Body of pancreas (tissue), 4 donors: ENCODE results near the gene CTIF.

ENCODE experiments used
- CTCF ChIP-seq, 7 experiments: fragments of 450-650 bp in 4 of 7; fragments of 200-600 bp in 3 of 7; sonication (generic) in 3 of 7; IDR thresholded peaks; one replicate each; pipeline ENCODE4 v1.5.1; 2016 to 2019; ENCODE audit warnings: antibody characterized with exemption in 7 of 7
- POLR2A ChIP-seq, 3 donors: fragments of 450-650 bp; IDR thresholded peaks; one replicate each; pipeline ENCODE4 v1.6.1; 2016; ENCODE audit warnings: antibody characterized with exemption in 3 of 3, mild to moderate bottlenecking in 2 of 3

GRCh38 chr18:48800876-48801727 lies 262.3 kb downstream of the CTIF start:
- TF ChIP-seq POLR2A (IDR thresholded peaks at IDR 0.05) (no peak), CTCF (IDR thresholded peaks at IDR 0.05) (no peak)
